ENCODE results near the gene NALCN. TPM values are rescaled to one million over a fixed set of nuclear protein-coding genes. Genes with fewer than 3 reads are reported as not detected.

NALCN gene
- total RNA-seq, 1 donor from 2014 or later = 8.8 TPM

GRCh38 chr13:101303521-101303920 is 112.8 kb downstream of the NALCN start:
- peak; percentile 91 for ATAC-seq
- intact Hi-C loops (cut with DNase I) = no loop called here
- DNase-seq (ENCODE audit: low spot score) = no peak

GRCh38 chr13:101301053-101301452 is 115.3 kb downstream of the NALCN start:
- intact Hi-C loops (cut with DNase I) = no loop called here
- ATAC-seq = peak; percentile 18
- DNase-seq (ENCODE audit: low spot score) = no peak

GRCh38 chr13:101300531-101300930 is 115.8 kb downstream of the NALCN start:
- ATAC-seq (no peak), DNase-seq (ENCODE audit: low spot score) (no peak)
- intact Hi-C loops (cut with DNase I) = no loop called here

GRCh38 chr13:101298517-101298916 is 117.8 kb downstream of the NALCN start:
- DNase-seq (ENCODE audit: low spot score) (no peak), ATAC-seq (no peak)
- intact Hi-C loops (cut with DNase I) = no loop called here

- DNase-seq (ENCODE audit: low spot score) (no peak), ATAC-seq (no peak)
- intact Hi-C loops (cut with DNase I) = no loop called here
Observed at GRCh38 chr13:101297794-101298193, 118.5 kb downstream of the NALCN start.

GRCh38 chr13:101292711-101293110 is 123.6 kb downstream of the NALCN start:
- DNase-seq (ENCODE audit: low spot score) (no peak), ATAC-seq (no peak)
- intact Hi-C loops (cut with DNase I) = no loop called here

GRCh38 chr13:101291646-101292515 is 124.4 kb downstream of the NALCN start:
- intact Hi-C loops (cut with DNase I) = no loop called here
- ATAC-seq (no peak), DNase-seq (ENCODE audit: low spot score) (no peak)

GRCh38 chr13:101291206-101291605 is 125.1 kb downstream of the NALCN start:
- intact Hi-C loops (cut with DNase I) = no loop called here
- no peak for ATAC-seq

GRCh38 chr13:101289764-101290163 is 126.5 kb downstream of the NALCN start:
- ATAC-seq = no peak
- intact Hi-C loops (cut with DNase I) = no loop called here
- DNase-seq (ENCODE audit: low spot score) = no peak

More at GRCh38 chr13:101291206-101291605, 125.1 kb downstream of the NALCN start:
- no peak for DNase-seq (ENCODE audit: low spot score)

- no peak for ATAC-seq
- no peak for DNase-seq (ENCODE audit: low spot score)
- intact Hi-C loops (cut with DNase I) = no loop called here
Observed at GRCh38 chr13:101283782-101284181, 132.5 kb downstream of the NALCN start.

GRCh38 chr13:101272886-101273285 is 143.4 kb downstream of the NALCN start:
- intact Hi-C loops (cut with DNase I) = no loop called here
- DNase-seq (ENCODE audit: low spot score) = no peak
- no peak for ATAC-seq

GRCh38 chr13:101271681-101272245 is 144.5 kb downstream of the NALCN start:
- no peak for ATAC-seq
- DNase-seq (ENCODE audit: low spot score) = no peak
- intact Hi-C loops (cut with DNase I) = no loop called here

- intact Hi-C loops (cut with DNase I) = loop anchor here (1.0 kb wide), 1 partner anchor 50 kb away; no protein-coding TSS in a partner anchor
- ATAC-seq (no peak), DNase-seq (ENCODE audit: low spot score) (no peak)
Observed at GRCh38 chr13:101267656-101268055, 148.7 kb downstream of the NALCN start.

GRCh38 chr13:101265934-101266333 is 150.4 kb downstream of the NALCN start:
- intact Hi-C loops (cut with DNase I) = no loop called here
- ATAC-seq = no peak
- no peak for DNase-seq (ENCODE audit: low spot score)

GRCh38 chr13:101264931-101265330 is 151.4 kb downstream of the NALCN start:
- ATAC-seq (no peak), DNase-seq (ENCODE audit: low spot score) (no peak)
- intact Hi-C loops (cut with DNase I) = no loop called here

GRCh38 chr13:101262306-101262705 is 154.0 kb downstream of the NALCN start:
- ATAC-seq = no peak
- no peak for DNase-seq (ENCODE audit: low spot score)
- intact Hi-C loops (cut with DNase I) = no loop called here

- no peak for DNase-seq (ENCODE audit: low spot score)
- intact Hi-C loops (cut with DNase I) = no loop called here
- no peak for ATAC-seq
Observed at GRCh38 chr13:101258509-101258908, 157.8 kb downstream of the NALCN start.

- intact Hi-C loops (cut with DNase I) = no loop called here
- no peak for ATAC-seq
- no peak for DNase-seq (ENCODE audit: low spot score)
Observed at GRCh38 chr13:101258071-101258470, 158.2 kb downstream of the NALCN start.

GRCh38 chr13:101248739-101249514 is 167.4 kb downstream of the NALCN start:
- ATAC-seq (no peak), DNase-seq (ENCODE audit: low spot score) (no peak)
- intact Hi-C loops (cut with DNase I) = no loop called here

GRCh38 chr13:101242720-101243119 is 173.6 kb downstream of the NALCN start:
- ATAC-seq (no peak), DNase-seq (ENCODE audit: low spot score) (no peak)
- intact Hi-C loops (cut with DNase I) = no loop called here
